ENCODE data around the gene AK1. TPM values are rescaled to one million over a fixed set of nuclear protein-coding genes. Genes with fewer than 3 reads are reported as not detected.
A peak's percentile ranks its signal among the peaks of the same experiment; 100 is the strongest.

The AK1 gene
- total and polyA plus RNA-seq, 2 of the 13 experiments (the other 11 are each of a cell fraction or from before 2014, with no cell fraction given), result 19.1 to 32.8 TPM

DNA sequence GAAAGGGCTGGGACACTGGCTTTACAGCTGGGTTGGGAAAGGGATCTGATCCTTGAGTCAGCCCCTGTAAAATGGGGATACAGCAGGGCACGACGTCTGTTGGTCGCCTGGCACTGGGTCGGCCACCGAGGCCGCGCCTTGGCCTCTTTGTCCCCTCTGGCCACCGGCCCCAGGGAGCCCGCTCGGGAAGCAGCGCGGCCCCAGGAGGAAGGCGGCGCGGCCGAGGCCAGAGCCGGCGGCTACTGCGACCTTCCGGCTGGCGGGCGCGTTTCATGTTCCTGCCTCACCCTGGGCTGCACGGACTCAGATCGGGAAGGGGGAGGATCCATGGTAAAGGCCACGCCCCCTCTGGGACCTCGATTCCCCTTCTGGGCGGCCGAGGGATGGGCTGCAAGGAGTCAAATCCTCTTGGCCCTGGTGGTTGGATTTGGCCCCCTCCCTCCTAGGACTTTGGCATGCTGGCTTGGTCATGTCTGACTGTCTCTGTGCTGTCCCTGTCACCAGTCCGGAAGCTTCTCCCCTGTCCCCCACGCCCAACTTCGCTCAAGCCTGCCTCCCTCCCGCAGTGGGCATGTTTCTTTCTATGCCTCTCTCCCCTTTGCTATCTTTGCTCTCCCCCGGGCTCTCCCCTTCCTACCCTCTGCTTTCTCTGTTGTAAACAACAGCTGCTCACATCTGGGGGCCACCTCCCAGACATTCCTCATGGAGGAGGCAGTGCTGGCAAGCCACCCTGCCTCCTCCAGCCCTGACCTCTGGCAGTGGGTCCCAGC, 49.0 kb downstream of the AK1 start (continued):
- 0 out of 2 replicates have a peak, but pooled peaks have one; percentile 60 for TF ChIP-seq ARNT2 (CRISPR knock-in tag; IDR thresholded peaks at IDR 0.05; ENCODE audit: low read depth)
- TF ChIP-seq ZNF30 (CRISPR knock-in tag; IDR thresholded peaks at IDR 0.05), result no peak
- no peak for TF ChIP-seq KDM3A (CRISPR knock-in tag; IDR thresholded peaks at IDR 0.05; ENCODE audit: low read depth)
- no peak for TF ChIP-seq PRDM10 (CRISPR knock-in tag; IDR thresholded peaks at IDR 0.05; ENCODE audit: low read depth)
- TF ChIP-seq, protein P1, sequence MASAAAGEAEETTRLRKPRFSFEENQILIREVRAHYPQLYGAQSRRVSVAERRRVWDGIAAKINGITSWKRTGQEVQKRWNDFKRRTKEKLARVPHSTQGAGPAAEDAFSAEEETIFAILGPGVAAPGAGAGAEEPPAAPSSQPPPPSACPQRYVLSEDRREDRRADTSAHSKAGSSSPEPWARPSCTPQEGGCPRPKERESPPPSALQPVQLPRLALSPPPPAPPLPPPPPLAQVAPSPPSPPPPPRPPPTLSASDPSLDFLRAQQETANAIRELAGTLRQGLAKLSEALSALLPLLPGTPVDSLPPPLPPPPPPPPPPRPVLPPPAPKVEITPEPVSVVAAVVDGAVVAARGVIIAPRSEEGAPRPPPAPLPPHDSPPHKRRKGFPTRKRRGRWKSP (CRISPR knock-in tag; IDR thresholded peaks at IDR 0.05), result 0 out of 2 replicates have a peak, but pooled peaks have one; percentile 34
- TF ChIP-seq, protein P2, sequence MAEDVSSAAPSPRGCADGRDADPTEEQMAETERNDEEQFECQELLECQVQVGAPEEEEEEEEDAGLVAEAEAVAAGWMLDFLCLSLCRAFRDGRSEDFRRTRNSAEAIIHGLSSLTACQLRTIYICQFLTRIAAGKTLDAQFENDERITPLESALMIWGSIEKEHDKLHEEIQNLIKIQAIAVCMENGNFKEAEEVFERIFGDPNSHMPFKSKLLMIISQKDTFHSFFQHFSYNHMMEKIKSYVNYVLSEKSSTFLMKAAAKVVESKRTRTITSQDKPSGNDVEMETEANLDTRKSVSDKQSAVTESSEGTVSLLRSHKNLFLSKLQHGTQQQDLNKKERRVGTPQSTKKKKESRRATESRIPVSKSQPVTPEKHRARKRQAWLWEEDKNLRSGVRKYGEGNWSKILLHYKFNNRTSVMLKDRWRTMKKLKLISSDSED (CRISPR knock-in tag; IDR thresholded peaks at IDR 0.05), result no peak
- TF ChIP-seq ZFP90 (CRISPR knock-in tag; IDR thresholded peaks at IDR 0.05; ENCODE audit: borderline replicate concordance), result no peak
- TF ChIP-seq FOXK2 (IDR thresholded peaks at IDR 0.05), result no peak
- TF ChIP-seq TBP (CRISPR knock-in tag; IDR thresholded peaks at IDR 0.05), result no peak
- no peak for TF ChIP-seq ASH2L (IDR thresholded peaks at IDR 0.05; ENCODE audit: insufficient read length, low read depth, low read length)
- TF ChIP-seq NFYC (CRISPR knock-in tag; IDR thresholded peaks at IDR 0.05), result no peak
- no peak for TF ChIP-seq SRY (CRISPR knock-in tag; IDR thresholded peaks at IDR 0.05)
- TF ChIP-seq, protein P3, sequence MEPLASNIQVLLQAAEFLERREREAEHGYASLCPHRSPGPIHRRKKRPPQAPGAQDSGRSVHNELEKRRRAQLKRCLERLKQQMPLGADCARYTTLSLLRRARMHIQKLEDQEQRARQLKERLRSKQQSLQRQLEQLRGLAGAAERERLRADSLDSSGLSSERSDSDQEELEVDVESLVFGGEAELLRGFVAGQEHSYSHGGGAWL (CRISPR knock-in tag; IDR thresholded peaks at IDR 0.05), result peak; percentile 41; the same call in 1 of the 2 replicates

All from HepG2 (cell line).